Measurements from ENCODE around the gene SEC61B. TPM values are rescaled to one million over a fixed set of nuclear protein-coding genes. Genes with fewer than 3 reads are reported as not detected.

SEC61B gene
- total and polyA plus RNA-seq, 10 of the 15 experiments (the other 5 are each of a cell fraction or from before 2014, with no cell fraction given) = 108 to 747 (median 301) TPM

GRCh38 chr9:99181621-99182020 is 40.5 kb upstream of the SEC61B start (continued):
- no peak for TF ChIP-seq RAD21 (IDR thresholded peaks at IDR 0.05; ENCODE audit: insufficient read depth, low read depth, low read length)
- TF ChIP-seq GABPA (IDR thresholded peaks at IDR 0.05; ENCODE audit: low read depth) = 0 out of 2 replicates have a peak, but pooled peaks have one; percentile 32
- no peak for TF ChIP-seq HDGF (IDR thresholded peaks at IDR 0.05)
- TF ChIP-seq JUND (IDR thresholded peaks at IDR 0.05; ENCODE audit: low read depth, low read length) = no peak
- TF ChIP-seq BMI1 (IDR thresholded peaks at IDR 0.05; ENCODE audit: borderline replicate concordance) = peak; percentile 88
- TF ChIP-seq STAT3 (IDR thresholded peaks at IDR 0.05; ENCODE audit: low read depth, low read length) = no peak
- no peak for TF ChIP-seq STAT1 (conservative IDR thresholded peaks at IDR 0.05)
- TF ChIP-seq KAT2A (conservative IDR thresholded peaks at IDR 0.05; ENCODE audit: control insufficient read depth, low read depth, low read length) = no peak
- peak; percentile 99 for TF ChIP-seq CBFB (IDR thresholded peaks at IDR 0.05; ENCODE audit: low read depth)
- no peak for TF ChIP-seq EZH2 (IDR thresholded peaks at IDR 0.05; ENCODE audit: borderline replicate concordance, control insufficient read depth, low read depth, low read length)
- TF ChIP-seq CTCF (IDR thresholded peaks at IDR 0.05 in 2 of 3, conservative IDR thresholded peaks at IDR 0.05 in 1 of 3; ENCODE audit: control insufficient read depth in 2 of 3, extremely low read depth in 1 of 3, insufficient read depth in 1 of 3, low read depth in 3 of 3, low read length in 3 of 3) = no peak
- no peak for TF ChIP-seq E4F1 (IDR thresholded peaks at IDR 0.05; ENCODE audit: borderline replicate concordance, partially characterized antibody)
- TF ChIP-seq BCL3 (IDR thresholded peaks at IDR 0.05; ENCODE audit: borderline replicate concordance, insufficient read depth, low read depth, low read length, poor library complexity, severe bottlenecking) = peak; percentile 99
- TF ChIP-seq MTA3 (IDR thresholded peaks at IDR 0.05; ENCODE audit: borderline replicate concordance, low read length) = peak; percentile 77
- TF ChIP-seq ZBTB4 (CRISPR knock-in tag; IDR thresholded peaks at IDR 0.05) = no peak

Measured in GM12878 (cell line).